Loucy (cell line): Measurements from ENCODE around the gene TXLNB.

ENCODE experiments used
- H2AFZ ChIP-seq: fragments of 200-600 bp; sonication (generic); 2 replicates; pipeline ENCODE4 v1.6.0; 2016; ENCODE audit warnings: antibody characterized with exemption, mild to moderate bottlenecking, low read length, moderate library complexity
- H3F3A ChIP-seq: fragments of 200-600 bp; 2 replicates; pipeline ENCODE4 v1.6.0; 2016; ENCODE audit warnings: antibody characterized with exemption, low read depth, mild to moderate bottlenecking
- H3K27me3 ChIP-seq: fragments of 200-600 bp; sonication (generic); 2 replicates; pipeline ENCODE4 v1.6.1; 2014; ENCODE audit warnings: low read length, mild to moderate bottlenecking; ENCODE audit not compliant: insufficient read depth, poor library complexity, severe bottlenecking
- H3K36me3 ChIP-seq: fragments of 200-600 bp; sonication (generic); 2 replicates; pipeline ENCODE4 v1.6.1; 2016; ENCODE audit warnings: low read length; ENCODE audit not compliant: insufficient read depth
- H3K4me1 ChIP-seq: fragments of 200-600 bp; sonication (generic); 2 replicates; pipeline ENCODE4 v1.5.1; 2014; ENCODE audit warnings: low read length, mild to moderate bottlenecking; ENCODE audit not compliant: insufficient read depth, poor library complexity, severe bottlenecking
- H3K4me2 ChIP-seq: fragments of 200-600 bp; sonication (generic); 2 replicates; pipeline ENCODE4 v1.6.0; 2014; ENCODE audit warnings: antibody characterized with exemption, low read length, low read depth, mild to moderate bottlenecking; ENCODE audit not compliant: poor library complexity, severe bottlenecking
- H3K4me3 ChIP-seq: fragments of 200-600 bp; sonication (generic); 2 replicates; pipeline ENCODE4 v1.5.1; 2014; ENCODE audit warnings: low read length, mild to moderate bottlenecking, mixed read lengths; ENCODE audit not compliant: poor library complexity, severe bottlenecking
- H3K79me2 ChIP-seq: fragments of 200-600 bp; sonication (generic); 2 replicates; pipeline ENCODE4 v1.6.1; 2014; ENCODE audit warnings: low read length; ENCODE audit not compliant: insufficient read depth
- H3K9ac ChIP-seq: fragments of 200-600 bp; sonication (generic); 2 replicates; pipeline ENCODE4 v1.6.0; 2014; ENCODE audit warnings: mild to moderate bottlenecking, low read depth, low read length, moderate library complexity; ENCODE audit not compliant: poor library complexity, severe bottlenecking
- H3K9me2 ChIP-seq: fragments of 200-600 bp; sonication (generic); replicated peaks from 2 replicates; pipeline ENCODE4 v1.6.1; 2016; ENCODE audit warnings: low read depth, low read length, mixed read lengths
- H3K9me3 ChIP-seq: fragments of 200-600 bp; sonication (generic); 2 replicates; pipeline ENCODE4 v1.6.1; 2014; ENCODE audit warnings: mild to moderate bottlenecking, antibody characterized with exemption, low read length, low read depth; ENCODE audit not compliant: insufficient read depth
- H4K20me1 ChIP-seq: fragments of 200-600 bp; sonication (generic); 2 replicates; pipeline ENCODE4 v1.6.0; 2014; ENCODE audit warnings: antibody characterized with exemption, low read length, mild to moderate bottlenecking; ENCODE audit not compliant: insufficient read depth, poor library complexity, severe bottlenecking
- CTCF ChIP-seq: fragments of 200-600 bp; sonication (generic); conservative IDR thresholded peaks from 2 replicates; pipeline ENCODE4 v1.5.1; 2014; ENCODE audit warnings: mild to moderate bottlenecking, antibody characterized with exemption, low read length
- EZH2phosphoT487 ChIP-seq: fragments of 200-600 bp; IDR thresholded peaks from 2 replicates; pipeline ENCODE4 v1.6.1; 2018; ENCODE audit warnings: antibody characterized with exemption, mild to moderate bottlenecking, moderate library complexity, borderline replicate concordance

Gene TXLNB

GRCh38 chr6:139240161-139241010 lies 51.4 kb downstream of the TXLNB start:
- Histone ChIP-seq H3K9ac (no peak overlapping the region), H3K27me3 (no peaks in the 10 kb centered on the region), H4K20me1 (no peaks in the 10 kb centered on the region), H2AFZ (no peak overlapping the region), H3K9me3 (no peaks in the 10 kb centered on the region), H3K79me2 (no peaks in the 10 kb centered on the region), H3K4me3 (no peak overlapping the region), H3K4me1 (peaks cover 10% of the 10 kb centered on the region), H3K9me2 (no peaks in the 10 kb centered on the region), H3K36me3 (no peaks in the 10 kb centered on the region), H3F3A (no peaks in the 10 kb centered on the region), H3K4me2 (no peak overlapping the region)
- TF ChIP-seq EZH2phosphoT487 (no peak), CTCF (no peak)

- Histone ChIP-seq H3F3A (no peaks in the 10 kb centered on the region), H3K4me3 (no peak overlapping the region), H3K9me3 (no peaks in the 10 kb centered on the region; the same call in 1 of the 2 replicates), H3K9me2 (no peaks in the 10 kb centered on the region), H4K20me1 (no peaks in the 10 kb centered on the region), H3K4me2 (no peak overlapping the region), H3K36me3 (no peaks in the 10 kb centered on the region), H3K79me2 (no peaks in the 10 kb centered on the region), H3K27me3 (no peaks in the 10 kb centered on the region), H2AFZ (no peak overlapping the region), H3K9ac (no peak overlapping the region), H3K4me1 (peaks cover 4% of the 10 kb centered on the region)
- TF ChIP-seq CTCF = no peak
- no peak for TF ChIP-seq EZH2phosphoT487
Measured at GRCh38 chr6:139239064-139239463, 52.7 kb downstream of the TXLNB start.

GRCh38 chr6:139236105-139236504 lies 55.7 kb downstream of the TXLNB start:
- no peak overlapping the region for H3K9ac ChIP-seq
- H3K9me2 ChIP-seq = no peaks in the 10 kb centered on the region
- H3K36me3 ChIP-seq = no peaks in the 10 kb centered on the region
- TF ChIP-seq EZH2phosphoT487 = no peak
- no peak for TF ChIP-seq CTCF
- H3K4me3 ChIP-seq = no peak overlapping the region
- H3F3A ChIP-seq = no peaks in the 10 kb centered on the region
- H3K9me3 ChIP-seq = no peaks in the 10 kb centered on the region; the same call in 1 of the 2 replicates
- peaks cover 4% of the 10 kb centered on the region for H3K4me1 ChIP-seq
- H3K4me2 ChIP-seq = no peak overlapping the region
- H4K20me1 ChIP-seq = no peaks in the 10 kb centered on the region
- no peaks in the 10 kb centered on the region for H3K79me2 ChIP-seq
- H2AFZ ChIP-seq = no peak overlapping the region
- no peaks in the 10 kb centered on the region for H3K27me3 ChIP-seq
